ENCODE data around the gene SLC30A2.

The SLC30A2 gene

DNA sequence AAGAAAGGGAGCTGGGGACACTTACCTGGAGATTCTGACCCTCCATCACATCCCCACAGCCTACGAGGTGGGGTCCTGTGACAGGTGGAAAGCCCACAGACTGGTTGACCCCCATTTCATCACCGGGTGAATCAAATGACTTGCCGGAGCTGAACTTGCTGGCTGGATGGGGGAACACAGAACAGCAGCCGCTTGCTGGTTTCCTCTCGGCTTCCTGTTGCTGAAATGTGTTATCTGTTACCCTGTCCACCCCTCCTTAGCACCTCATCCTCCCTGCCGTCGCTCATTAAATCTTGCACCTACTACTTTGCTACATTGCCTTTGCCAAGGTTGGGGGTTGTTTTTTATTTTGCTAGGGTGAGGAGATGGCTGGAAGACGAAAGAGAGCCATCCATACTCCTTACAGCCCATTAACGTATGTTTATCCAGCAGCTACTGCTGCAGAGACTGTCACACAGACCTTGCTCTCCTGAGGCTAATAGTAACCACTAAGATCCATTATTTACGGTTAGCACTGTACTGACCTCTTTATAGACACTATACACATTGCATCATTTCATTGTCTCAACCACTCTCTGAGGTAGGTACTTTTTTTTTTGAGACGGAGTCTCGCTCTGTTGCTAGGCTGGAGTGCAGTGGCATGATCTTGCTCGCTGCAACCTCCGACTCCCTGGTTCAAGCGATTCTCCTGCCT is 55.1 kb downstream of the SLC30A2 start:
- no peaks in the 10 kb centered on the region for H3K27me3 ChIP-seq (ENCODE audit: insufficient read depth, poor library complexity, severe bottlenecking)
- TF ChIP-seq POLR2AphosphoS5 (IDR thresholded peaks at IDR 0.05; ENCODE audit: low read depth): peak; percentile 81; the same call in 1 of the 2 replicates
- TF ChIP-seq, protein P1, sequence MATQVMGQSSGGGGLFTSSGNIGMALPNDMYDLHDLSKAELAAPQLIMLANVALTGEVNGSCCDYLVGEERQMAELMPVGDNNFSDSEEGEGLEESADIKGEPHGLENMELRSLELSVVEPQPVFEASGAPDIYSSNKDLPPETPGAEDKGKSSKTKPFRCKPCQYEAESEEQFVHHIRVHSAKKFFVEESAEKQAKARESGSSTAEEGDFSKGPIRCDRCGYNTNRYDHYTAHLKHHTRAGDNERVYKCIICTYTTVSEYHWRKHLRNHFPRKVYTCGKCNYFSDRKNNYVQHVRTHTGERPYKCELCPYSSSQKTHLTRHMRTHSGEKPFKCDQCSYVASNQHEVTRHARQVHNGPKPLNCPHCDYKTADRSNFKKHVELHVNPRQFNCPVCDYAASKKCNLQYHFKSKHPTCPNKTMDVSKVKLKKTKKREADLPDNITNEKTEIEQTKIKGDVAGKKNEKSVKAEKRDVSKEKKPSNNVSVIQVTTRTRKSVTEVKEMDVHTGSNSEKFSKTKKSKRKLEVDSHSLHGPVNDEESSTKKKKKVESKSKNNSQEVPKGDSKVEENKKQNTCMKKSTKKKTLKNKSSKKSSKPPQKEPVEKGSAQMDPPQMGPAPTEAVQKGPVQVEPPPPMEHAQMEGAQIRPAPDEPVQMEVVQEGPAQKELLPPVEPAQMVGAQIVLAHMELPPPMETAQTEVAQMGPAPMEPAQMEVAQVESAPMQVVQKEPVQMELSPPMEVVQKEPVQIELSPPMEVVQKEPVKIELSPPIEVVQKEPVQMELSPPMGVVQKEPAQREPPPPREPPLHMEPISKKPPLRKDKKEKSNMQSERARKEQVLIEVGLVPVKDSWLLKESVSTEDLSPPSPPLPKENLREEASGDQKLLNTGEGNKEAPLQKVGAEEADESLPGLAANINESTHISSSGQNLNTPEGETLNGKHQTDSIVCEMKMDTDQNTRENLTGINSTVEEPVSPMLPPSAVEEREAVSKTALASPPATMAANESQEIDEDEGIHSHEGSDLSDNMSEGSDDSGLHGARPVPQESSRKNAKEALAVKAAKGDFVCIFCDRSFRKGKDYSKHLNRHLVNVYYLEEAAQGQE (IDR thresholded peaks at IDR 0.05; ENCODE audit: insufficient replicate concordance, low read depth): no peak
- peak; percentile 12; the same call in 1 of the 2 replicates for TF ChIP-seq SPI1 (IDR thresholded peaks at IDR 0.05; ENCODE audit: borderline replicate concordance, low read depth)
- no peak for TF ChIP-seq GABPA (IDR thresholded peaks at IDR 0.05; ENCODE audit: low read depth)
- TF ChIP-seq, protein P2, sequence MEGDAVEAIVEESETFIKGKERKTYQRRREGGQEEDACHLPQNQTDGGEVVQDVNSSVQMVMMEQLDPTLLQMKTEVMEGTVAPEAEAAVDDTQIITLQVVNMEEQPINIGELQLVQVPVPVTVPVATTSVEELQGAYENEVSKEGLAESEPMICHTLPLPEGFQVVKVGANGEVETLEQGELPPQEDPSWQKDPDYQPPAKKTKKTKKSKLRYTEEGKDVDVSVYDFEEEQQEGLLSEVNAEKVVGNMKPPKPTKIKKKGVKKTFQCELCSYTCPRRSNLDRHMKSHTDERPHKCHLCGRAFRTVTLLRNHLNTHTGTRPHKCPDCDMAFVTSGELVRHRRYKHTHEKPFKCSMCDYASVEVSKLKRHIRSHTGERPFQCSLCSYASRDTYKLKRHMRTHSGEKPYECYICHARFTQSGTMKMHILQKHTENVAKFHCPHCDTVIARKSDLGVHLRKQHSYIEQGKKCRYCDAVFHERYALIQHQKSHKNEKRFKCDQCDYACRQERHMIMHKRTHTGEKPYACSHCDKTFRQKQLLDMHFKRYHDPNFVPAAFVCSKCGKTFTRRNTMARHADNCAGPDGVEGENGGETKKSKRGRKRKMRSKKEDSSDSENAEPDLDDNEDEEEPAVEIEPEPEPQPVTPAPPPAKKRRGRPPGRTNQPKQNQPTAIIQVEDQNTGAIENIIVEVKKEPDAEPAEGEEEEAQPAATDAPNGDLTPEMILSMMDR (IDR thresholded peaks at IDR 0.05; ENCODE audit: insufficient read depth, low read length): no peak
- H3K27ac ChIP-seq (replicated peaks): peak overlapping the region; percentile 80
- peak in 1 of 2 experiments; percentile 82 for DNase-seq (ENCODE audit: low read depth in 1 of 2, low spot score in 1 of 2)
- no peak overlapping the region for H3K4me3 ChIP-seq (replicated peaks; ENCODE audit: insufficient read depth, low read length)

DNA sequence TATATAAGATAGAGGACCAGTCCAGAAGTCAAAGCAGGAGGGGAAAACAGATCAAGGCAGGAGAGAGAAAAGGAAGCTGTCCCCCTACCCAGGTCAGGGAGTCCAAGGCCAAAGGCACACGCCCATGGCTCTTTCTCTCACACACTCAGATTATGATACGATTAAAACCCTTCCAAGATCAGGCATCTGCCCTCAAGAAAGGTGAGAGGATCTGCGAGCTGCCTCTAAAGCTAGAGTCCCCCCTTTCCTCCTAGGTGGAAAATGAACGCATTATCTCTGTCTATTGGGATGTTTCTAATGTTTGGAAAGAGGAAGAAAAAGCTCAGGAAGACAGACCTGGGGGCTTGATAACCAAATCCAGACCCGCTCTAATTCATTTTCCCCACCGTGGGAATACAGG is 55.7 kb downstream of the SLC30A2 start:
- no peak for DNase-seq (ENCODE audit: low read depth in 1 of 2, low spot score in 1 of 2)
- peak overlapping the region; percentile 80 for H3K27ac ChIP-seq (replicated peaks)
- TF ChIP-seq, protein P2 (IDR thresholded peaks at IDR 0.05; ENCODE audit: insufficient read depth, low read length): no peak
- TF ChIP-seq POLR2AphosphoS5 (IDR thresholded peaks at IDR 0.05; ENCODE audit: low read depth): no peak
- no peak for TF ChIP-seq GABPA (IDR thresholded peaks at IDR 0.05; ENCODE audit: low read depth)
- TF ChIP-seq, protein P1 (IDR thresholded peaks at IDR 0.05; ENCODE audit: insufficient replicate concordance, low read depth): no peak
- H3K27me3 ChIP-seq (ENCODE audit: insufficient read depth, poor library complexity, severe bottlenecking): no peaks in the 10 kb centered on the region
- no peak overlapping the region for H3K4me3 ChIP-seq (replicated peaks; ENCODE audit: insufficient read depth, low read length)

DNA sequence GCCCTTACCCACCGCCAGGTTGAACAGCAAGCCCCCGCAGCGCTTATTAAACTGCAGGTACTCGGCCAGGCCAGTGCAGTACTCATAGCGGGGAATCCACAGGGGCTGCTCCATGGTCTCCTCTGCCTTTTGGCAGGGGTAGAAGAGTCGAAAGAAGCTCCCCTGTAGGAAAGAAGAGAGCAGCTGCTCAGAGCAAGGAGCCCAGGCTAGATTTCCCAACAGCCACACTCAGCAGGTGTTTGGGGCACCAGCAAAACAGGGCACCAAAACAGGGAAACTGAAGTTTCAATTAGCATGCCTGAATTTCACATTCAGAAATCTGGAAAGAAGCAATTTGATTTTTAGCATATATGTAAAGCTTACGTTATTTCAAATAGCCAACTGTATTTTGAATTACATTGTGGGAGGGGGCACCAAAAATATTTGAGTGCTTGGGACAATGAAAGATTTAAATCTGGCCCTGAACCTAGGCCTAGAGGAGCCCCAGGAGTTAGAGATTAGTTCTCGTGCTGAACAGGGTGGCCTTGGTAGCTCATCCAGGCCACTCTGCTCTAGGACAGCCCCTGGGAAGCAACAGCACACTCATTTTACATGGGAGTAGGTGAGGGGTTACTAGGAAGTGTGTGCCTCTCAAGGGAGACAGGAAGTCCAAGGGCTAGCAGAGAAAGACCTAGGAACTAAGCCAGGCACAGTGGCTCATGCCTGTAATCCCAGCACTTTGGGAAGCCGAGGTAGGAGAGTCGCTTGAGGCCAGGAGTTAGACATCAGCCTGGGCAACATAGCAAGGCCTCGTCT is 56.3 kb downstream of the SLC30A2 start:
- TF ChIP-seq POLR2AphosphoS5 (IDR thresholded peaks at IDR 0.05; ENCODE audit: low read depth) (peak; percentile 55; the same call in 1 of the 2 replicates), GABPA (IDR thresholded peaks at IDR 0.05; ENCODE audit: low read depth) (no peak)
- Histone ChIP-seq H3K27me3 (ENCODE audit: insufficient read depth, poor library complexity, severe bottlenecking) (no peaks in the 10 kb centered on the region), H3K27ac (replicated peaks) (peak overlapping the region; percentile 80), H3K4me3 (replicated peaks; ENCODE audit: insufficient read depth, low read length) (no peak overlapping the region)
- peak in 1 of 2 experiments; percentile 46 for DNase-seq (ENCODE audit: low read depth in 1 of 2, low spot score in 1 of 2)

DNA sequence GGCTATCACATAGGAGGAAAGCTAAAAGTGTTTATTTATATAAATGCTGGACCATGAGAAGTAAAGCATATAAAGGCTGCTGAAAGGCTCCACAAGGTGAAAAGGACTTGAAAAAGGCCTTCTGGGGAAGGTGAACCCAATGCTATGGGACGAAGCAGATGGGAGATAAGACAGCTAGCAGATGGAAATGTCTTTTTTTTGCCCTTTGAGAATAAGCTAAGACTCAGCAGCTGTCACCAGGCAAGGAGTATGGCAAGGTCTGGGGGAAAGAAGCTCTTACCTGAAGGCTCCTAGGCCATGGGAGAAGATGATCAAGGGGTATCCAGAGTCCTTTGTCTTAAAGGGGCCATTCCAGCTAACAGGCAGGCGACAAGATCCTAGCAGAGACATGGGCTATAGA is 58.0 kb downstream of the SLC30A2 start:
- Histone ChIP-seq H3K4me3 (replicated peaks; ENCODE audit: insufficient read depth, low read length) (no peak overlapping the region), H3K27ac (replicated peaks) (no peak overlapping the region), H3K27me3 (ENCODE audit: insufficient read depth, poor library complexity, severe bottlenecking) (no peaks in the 10 kb centered on the region)
- TF ChIP-seq, protein P1 (IDR thresholded peaks at IDR 0.05; ENCODE audit: insufficient replicate concordance, low read depth): no peak
- TF ChIP-seq GABPA (IDR thresholded peaks at IDR 0.05; ENCODE audit: low read depth) (no peak), SPI1 (IDR thresholded peaks at IDR 0.05; ENCODE audit: borderline replicate concordance, low read depth) (no peak), POLR2AphosphoS5 (IDR thresholded peaks at IDR 0.05; ENCODE audit: low read depth) (no peak)
- TF ChIP-seq, protein P2 (IDR thresholded peaks at IDR 0.05; ENCODE audit: insufficient read depth, low read length): no peak
- no peak for DNase-seq (ENCODE audit: low read depth in 1 of 2, low spot score in 1 of 2)

All from HL-60 (cell line).